Mesenchymal stem cell (in vitro differentiated cells and primary cell): ENCODE data around the gene SLC25A29.
A peak's percentile ranks its signal among the peaks of the same experiment; 100 is the strongest.

Experiments used
- DNase-seq: peaks from one replicate; pipeline ENCODE4 v3.0.0-alpha.2; 2013
- H2AFZ ChIP-seq: one replicate; pipeline ENCODE4 v1.6.1; 2013; ENCODE audit warnings: low read depth, mild to moderate bottlenecking, control low read depth, inconsistent platforms, low read length, moderate library complexity
- H2AK5ac ChIP-seq: 2 replicates; pipeline ENCODE4 v1.6.1; 2013; ENCODE audit warnings: low read length, moderate library complexity, mild to moderate bottlenecking, inconsistent platforms; ENCODE audit not compliant: severe bottlenecking
- H2BK120ac ChIP-seq: one replicate; pipeline ENCODE4 v1.6.1; 2013; ENCODE audit warnings: low read depth, mild to moderate bottlenecking, inconsistent platforms, low read length, moderate library complexity
- H2BK12ac ChIP-seq, 2 experiments: one replicate each; pipeline ENCODE4 v1.6.1; 2013; ENCODE audit warnings: inconsistent platforms in 2 of 2, low read length in 2 of 2, mild to moderate bottlenecking in 2 of 2, moderate library complexity in 2 of 2, control low read depth in 1 of 2
- H2BK15ac ChIP-seq: one replicate; pipeline ENCODE4 v1.6.1; 2013; ENCODE audit warnings: mild to moderate bottlenecking, low read depth, inconsistent platforms; ENCODE audit not compliant: poor library complexity, severe bottlenecking
- H2BK5ac ChIP-seq: 2 replicates; pipeline ENCODE4 v1.6.1; 2013; ENCODE audit warnings: low read depth, mild to moderate bottlenecking, low read length, control low read depth, inconsistent platforms; ENCODE audit not compliant: poor library complexity, severe bottlenecking
- H3K14ac ChIP-seq, 2 experiments: one replicate each; pipeline ENCODE4 v1.6.1; 2013; ENCODE audit warnings: inconsistent platforms in 2 of 2, low read length in 2 of 2, control low read depth in 1 of 2, mild to moderate bottlenecking in 1 of 2, moderate library complexity in 1 of 2
- H3K18ac ChIP-seq, 2 experiments: one replicate each; pipeline ENCODE4 v1.6.1; 2013; ENCODE audit warnings: inconsistent platforms in 2 of 2, low read length in 2 of 2, control low read depth in 1 of 2, low read depth in 1 of 2, mild to moderate bottlenecking in 1 of 2
- H3K23ac ChIP-seq, 2 experiments: one replicate each; pipeline ENCODE4 v1.6.1; 2013; ENCODE audit warnings: inconsistent platforms in 2 of 2, low read length in 2 of 2, mild to moderate bottlenecking in 2 of 2, moderate library complexity in 2 of 2, control low read depth in 1 of 2
- H3K27ac ChIP-seq: 2 replicates; pipeline ENCODE4 v1.5.1; 2013; ENCODE audit warnings: mild to moderate bottlenecking, moderate library complexity, low read length, control low read depth, inconsistent platforms; ENCODE audit not compliant: poor library complexity, severe bottlenecking
- H3K27me3 ChIP-seq, 2 experiments: 2 replicates each; pipeline versions ENCODE4 v1.6.1 to v1.7.0; 2013; ENCODE audit warnings: low read length in 2 of 2, mild to moderate bottlenecking in 2 of 2, moderate library complexity in 2 of 2, control low read depth in 1 of 2, inconsistent platforms in 1 of 2; ENCODE audit not compliant: control insufficient read depth in 1 of 2, insufficient read depth in 1 of 2
- H3K36me3 ChIP-seq, 2 experiments: 2 replicates each; pipeline versions ENCODE4 v1.6.1 to v1.7.0; 2013; ENCODE audit warnings: low read length in 2 of 2, control low read depth in 1 of 2, inconsistent platforms in 1 of 2, low read depth in 1 of 2, mild to moderate bottlenecking in 1 of 2; ENCODE audit not compliant: insufficient read depth in 2 of 2, control insufficient read depth in 1 of 2
- H3K4ac ChIP-seq, 2 experiments: one replicate each; pipeline ENCODE4 v1.6.1; 2013; ENCODE audit warnings: inconsistent platforms in 2 of 2, low read length in 2 of 2, mild to moderate bottlenecking in 2 of 2, moderate library complexity in 2 of 2, control low read depth in 1 of 2, low read depth in 1 of 2
- H3K4me1 ChIP-seq: 2 replicates; pipeline ENCODE4 v1.6.1; 2013; ENCODE audit warnings: low read depth, low read length, control low read depth; ENCODE audit not compliant: control insufficient read depth, insufficient read depth
- H3K4me2 ChIP-seq: 2 replicates; pipeline ENCODE4 v1.6.1; 2013; ENCODE audit warnings: low read length, mild to moderate bottlenecking, inconsistent platforms; ENCODE audit not compliant: poor library complexity, severe bottlenecking
- H3K4me3 ChIP-seq, 2 experiments: 2 replicates each; pipeline versions ENCODE4 v1.5.1 to v1.7.0; 2013; ENCODE audit warnings: low read length in 2 of 2, mild to moderate bottlenecking in 2 of 2, control low read depth in 1 of 2, low read depth in 1 of 2; ENCODE audit not compliant: insufficient read depth in 1 of 2
- H3K79me1 ChIP-seq: replicated peaks from 2 replicates; pipeline ENCODE4 v1.6.1; 2013; ENCODE audit warnings: mild to moderate bottlenecking, control low read depth, low read length, inconsistent platforms; ENCODE audit not compliant: poor library complexity, severe bottlenecking
- H3K9ac ChIP-seq: 2 replicates; pipeline ENCODE4 v1.7.0; 2013; ENCODE audit warnings: mild to moderate bottlenecking, low read length, moderate library complexity
- H3K9me3 ChIP-seq: 2 replicates; pipeline ENCODE4 v1.7.0; 2013; ENCODE audit warnings: mild to moderate bottlenecking, low read length; ENCODE audit not compliant: control insufficient read depth
- H4K8ac ChIP-seq: one replicate; pipeline ENCODE4 v1.6.1; 2013; ENCODE audit warnings: inconsistent platforms, mild to moderate bottlenecking, low read length, moderate library complexity
- H4K91ac ChIP-seq: one replicate; pipeline ENCODE4 v1.6.1; 2013; ENCODE audit warnings: mild to moderate bottlenecking, low read length, inconsistent platforms
- WGBS: methylation state at CpG from one replicate; pipeline ENCODE4 v1.1.7; 2013; ENCODE audit warnings: mixed read lengths; 5-methylcytosine and 5-hydroxymethylcytosine counted together

Gene SLC25A29

DNA sequence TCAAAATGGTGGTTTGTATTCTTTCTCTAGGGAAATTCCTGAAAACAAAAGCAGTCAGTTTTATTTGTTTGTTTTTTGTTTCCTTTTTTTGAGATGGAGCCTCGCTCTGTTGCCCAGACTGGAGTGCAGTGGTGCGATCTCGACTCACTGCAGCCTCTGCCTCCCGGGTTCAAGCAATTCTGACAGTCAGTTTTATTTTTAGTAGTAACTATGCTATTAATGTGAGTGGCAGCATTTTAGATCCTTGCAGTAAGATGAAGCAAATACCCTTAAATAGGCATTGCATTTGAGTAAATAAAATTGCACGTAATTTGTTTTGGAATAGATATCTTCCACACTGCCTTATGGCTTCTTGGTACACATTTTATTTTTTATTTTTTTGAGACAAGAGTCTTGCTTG lies 43.7 kb downstream of the SLC25A29 start:
- DNase-seq, result no peak
- Histone ChIP-seq H2BK15ac (no peak overlapping the region), H3K4me3 (no peak overlapping the region), H3K4ac (no peak overlapping the region), H2BK5ac (no peak overlapping the region), H2AK5ac (no peak overlapping the region), H3K9me3 (no peaks in the 10 kb centered on the region), H3K79me1 (peaks cover 5% of the 10 kb centered on the region), H3K14ac (no peak overlapping the region), H3K23ac (no peak overlapping the region), H2BK120ac (no peak overlapping the region), H3K4me2 (no peak overlapping the region), H3K4me1 (peaks cover 6% of the 10 kb centered on the region), H4K8ac (no peak overlapping the region), H4K91ac (no peak overlapping the region), H3K27ac (no peak overlapping the region), H3K36me3 (peaks cover 18 to 19% of the 10 kb centered on the region in 2 experiments), H3K9ac (no peak overlapping the region), H3K27me3 (no peaks in the 10 kb centered on the region), H2BK12ac (no peak overlapping the region), H3K18ac (peak overlapping the region in 1 of 2 experiments; percentile 48), H2AFZ (no peak overlapping the region)
- 87% methylated on average over 4 of the region's 5 CpGs for WGBS

DNA sequence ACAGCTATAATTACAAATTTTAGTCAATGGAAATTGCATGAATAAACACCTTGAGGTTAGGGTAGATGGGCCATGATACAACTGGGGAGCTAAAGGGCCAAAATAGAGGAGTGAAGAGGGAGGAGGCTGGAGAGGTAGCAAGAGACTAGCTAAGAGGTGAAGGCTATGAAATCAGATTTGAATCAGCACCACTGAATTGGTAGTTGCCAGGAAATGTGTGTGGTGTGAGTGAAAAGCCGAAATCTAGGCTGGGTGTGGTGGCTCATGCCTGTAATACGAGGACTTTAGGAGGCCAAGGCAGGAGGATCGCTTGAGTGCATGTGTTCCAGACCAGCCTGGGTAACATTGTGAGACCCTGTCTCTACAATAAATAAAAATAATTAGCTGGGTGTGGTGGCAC lies 44.6 kb downstream of the SLC25A29 start:
- no peak overlapping the region for H2BK12ac ChIP-seq
- peaks cover 5% of the 10 kb centered on the region for H3K79me1 ChIP-seq
- H2AK5ac ChIP-seq, result no peak overlapping the region
- H3K4me1 ChIP-seq, result peaks cover 6% of the 10 kb centered on the region
- no peak overlapping the region for H2BK15ac ChIP-seq
- no peak overlapping the region for H3K18ac ChIP-seq
- no peak overlapping the region for H3K14ac ChIP-seq
- no peak overlapping the region for H2BK5ac ChIP-seq
- H3K23ac ChIP-seq, result no peak overlapping the region
- H3K4ac ChIP-seq, result no peak overlapping the region
- H4K91ac ChIP-seq, result peak overlapping the region; percentile 61
- no peak for DNase-seq
- no peak overlapping the region for H3K4me2 ChIP-seq
- no peak overlapping the region for H2BK120ac ChIP-seq
- H3K9me3 ChIP-seq, result no peaks in the 10 kb centered on the region
- H4K8ac ChIP-seq, result no peak overlapping the region
- H3K4me3 ChIP-seq, result no peak overlapping the region
- no peak overlapping the region for H3K27ac ChIP-seq
- peaks cover 18 to 19% of the 10 kb centered on the region in 2 experiments for H3K36me3 ChIP-seq
- 100% methylated on average over 3 of the region's 3 CpGs for WGBS
- no peak overlapping the region for H2AFZ ChIP-seq
- H3K27me3 ChIP-seq, result no peaks in the 10 kb centered on the region
- no peak overlapping the region for H3K9ac ChIP-seq

DNA sequence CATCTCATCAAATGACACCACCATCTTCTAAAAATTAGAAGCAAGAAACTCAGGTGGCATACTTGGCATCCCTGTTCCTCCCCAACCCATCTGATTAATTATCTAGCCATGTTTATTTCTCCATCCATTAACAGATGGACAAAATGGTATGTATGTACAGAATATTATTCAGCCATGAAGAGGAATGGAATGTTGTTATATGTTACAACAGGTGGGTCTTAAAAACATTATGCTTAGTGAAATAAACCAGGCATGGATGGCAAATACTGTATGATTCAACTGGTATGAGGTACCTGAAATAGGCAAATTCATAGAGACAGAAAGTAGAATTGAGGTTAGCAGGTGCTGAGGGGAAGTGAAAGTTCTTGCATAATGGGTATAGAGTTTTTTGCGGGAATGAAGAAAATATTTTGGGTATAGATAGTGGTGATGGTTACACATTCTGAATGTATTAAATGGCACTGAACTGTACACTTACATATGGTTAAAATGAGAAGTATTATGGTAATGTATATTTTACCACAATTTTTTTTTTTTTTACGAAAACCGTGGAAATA lies 49.8 kb downstream of the SLC25A29 start:
- no peak overlapping the region for H3K18ac ChIP-seq
- no peaks in the 10 kb centered on the region for H3K9me3 ChIP-seq
- no peaks in the 10 kb centered on the region for H3K79me1 ChIP-seq
- no peak overlapping the region for H2BK15ac ChIP-seq
- H3K14ac ChIP-seq, result no peak overlapping the region
- no peak overlapping the region for H2BK5ac ChIP-seq
- H3K4ac ChIP-seq, result no peak overlapping the region
- no peak overlapping the region for H2BK12ac ChIP-seq
- H4K91ac ChIP-seq, result no peak overlapping the region
- H3K4me2 ChIP-seq, result no peak overlapping the region
- DNase-seq, result no peak
- H3K4me3 ChIP-seq, result no peak overlapping the region
- no peak overlapping the region for H4K8ac ChIP-seq
- H3K9ac ChIP-seq, result no peak overlapping the region
- no peak overlapping the region for H2BK120ac ChIP-seq
- H3K36me3 ChIP-seq, result no peaks in the 10 kb centered on the region
- no peaks in the 10 kb centered on the region for H3K27me3 ChIP-seq
- 100% methylated on average over 3 of the region's 3 CpGs for WGBS
- H3K4me1 ChIP-seq, result peaks cover 11% of the 10 kb centered on the region
- no peak overlapping the region for H2AK5ac ChIP-seq
- H2AFZ ChIP-seq, result no peak overlapping the region
- H3K27ac ChIP-seq, result no peak overlapping the region
- no peak overlapping the region for H3K23ac ChIP-seq

DNA sequence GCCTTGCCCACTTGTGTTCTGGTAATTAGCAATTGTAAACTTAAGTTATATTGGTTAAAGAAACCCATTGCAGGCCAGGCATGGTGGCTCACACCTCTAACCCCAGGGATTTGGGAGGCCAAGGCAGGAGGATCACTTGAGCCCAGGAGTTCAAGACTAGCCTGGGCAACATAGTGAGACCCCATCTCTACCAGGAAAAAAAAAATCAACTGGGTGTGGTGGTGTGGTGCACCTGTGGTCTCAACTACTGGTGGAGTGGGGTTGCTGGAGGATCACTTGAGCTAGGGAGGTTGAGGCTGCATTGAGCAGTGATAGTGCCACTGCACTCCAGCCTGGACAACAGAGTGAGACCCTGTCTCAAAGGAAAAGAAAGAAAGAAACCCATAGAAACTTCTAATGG lies 53.6 kb downstream of the SLC25A29 start:
- no peak overlapping the region for H2AK5ac ChIP-seq
- H2BK120ac ChIP-seq, result no peak overlapping the region
- H2AFZ ChIP-seq, result no peak overlapping the region
- no peak overlapping the region for H3K4me3 ChIP-seq
- no peak overlapping the region for H3K18ac ChIP-seq
- H2BK5ac ChIP-seq, result no peak overlapping the region
- no peaks in the 10 kb centered on the region for H3K79me1 ChIP-seq
- H3K27ac ChIP-seq, result no peak overlapping the region
- H2BK12ac ChIP-seq, result no peak overlapping the region
- no peak overlapping the region for H3K9ac ChIP-seq
- no peak overlapping the region for H2BK15ac ChIP-seq
- no peak for DNase-seq
- no peak overlapping the region for H4K8ac ChIP-seq
- peaks cover 4% of the 10 kb centered on the region for H3K4me1 ChIP-seq
- H3K23ac ChIP-seq, result no peak overlapping the region
- H3K14ac ChIP-seq, result no peak overlapping the region
- no peak overlapping the region for H3K4me2 ChIP-seq
- H4K91ac ChIP-seq, result no peak overlapping the region
- no peaks in the 10 kb centered on the region for H3K36me3 ChIP-seq
- H3K27me3 ChIP-seq, result no peaks in the 10 kb centered on the region
- no peaks in the 10 kb centered on the region for H3K9me3 ChIP-seq
- H3K4ac ChIP-seq, result no peak overlapping the region
